HG02759 (cell line): ENCODE data around the gene LRRC42.

ENCODE experiments used
- ATAC-seq: cut with Tn5 transposase; IDR thresholded peaks from one replicate; pipeline ENCODE4 v1.9.1; 2021; ENCODE audit warnings: mild to moderate bottlenecking, moderate library complexity; ENCODE audit not compliant: unreplicated experiment

Gene LRRC42

GRCh38 chr1:53938136-53938830 is 7.9 kb upstream of the LRRC42 start:
- ATAC-seq: no peak

GRCh38 chr1:53942127-53942957 is 3.8 kb upstream of the LRRC42 start:
- no peak for ATAC-seq

GRCh38 chr1:53943090-53943489 is 3.1 kb upstream of the LRRC42 start:
- no peak for ATAC-seq

GRCh38 chr1:53943490-53944043 is 2.6 kb upstream of the LRRC42 start:
- ATAC-seq: no peak

GRCh38 chr1:53944469-53945182 is 1.5 kb upstream of the LRRC42 start:
- no peak for ATAC-seq

GRCh38 chr1:53945183-53945432 is 1.0 kb upstream of the LRRC42 start:
- ATAC-seq: no peak

GRCh38 chr1:53945433-53946251 is 508 bp upstream of the LRRC42 start, which contains the start of gene IFT25:
TSS of gene IFT25 (minus strand) at chr1:53945699. CDS start at chr1:53940082, 5,617 bp downstream.
- ATAC-seq: peak; percentile 73

GRCh38 chr1:53947172-53947907 is 1.2 kb downstream of the LRRC42 start:
- ATAC-seq: no peak

- no peak for ATAC-seq
Observed at GRCh38 chr1:53948291-53948690, 2.1 kb downstream of the LRRC42 start.

- ATAC-seq: no peak
Observed at GRCh38 chr1:53949023-53949990, 3.2 kb downstream of the LRRC42 start.

- ATAC-seq: no peak
Observed at GRCh38 chr1:53951697-53952096, 5.5 kb downstream of the LRRC42 start.

GRCh38 chr1:53954128-53954527 is 8.0 kb downstream of the LRRC42 start:
- ATAC-seq: no peak

- no peak for ATAC-seq
Observed at GRCh38 chr1:53956308-53957168, 10.4 kb downstream of the LRRC42 start.

GRCh38 chr1:53957194-53957818 is 11.2 kb downstream of the LRRC42 start:
- no peak for ATAC-seq

- no peak for ATAC-seq
Observed at GRCh38 chr1:53959664-53960250, 13.6 kb downstream of the LRRC42 start.

GRCh38 chr1:53962395-53962794 is 16.2 kb downstream of the LRRC42 start:
- no peak for ATAC-seq

- no peak for ATAC-seq
Observed at GRCh38 chr1:53963460-53963859, 17.3 kb downstream of the LRRC42 start.
